Stimulated activated CD4-positive, alpha-beta T cell treated with anti-CD3 and anti-CD28 coated beads, Interleukin-1b, Interleukin-23, amount 100 ng/mL, for 1 hour (primary cell): ENCODE data around the gene SIAH1.
"Not testable (repeated sequence)": the region's sequence is repeated elsewhere in the genome, so short reads cannot be mapped to it uniquely, and the experiment has no call there.

ENCODE experiments used
- DNase-seq, 2 donors: peaks; one replicate each; pipeline ENCODE4 v3.0.0-alpha.2; 2020; ENCODE audit warnings: low read depth in 2 of 2

Gene SIAH1, protein sequence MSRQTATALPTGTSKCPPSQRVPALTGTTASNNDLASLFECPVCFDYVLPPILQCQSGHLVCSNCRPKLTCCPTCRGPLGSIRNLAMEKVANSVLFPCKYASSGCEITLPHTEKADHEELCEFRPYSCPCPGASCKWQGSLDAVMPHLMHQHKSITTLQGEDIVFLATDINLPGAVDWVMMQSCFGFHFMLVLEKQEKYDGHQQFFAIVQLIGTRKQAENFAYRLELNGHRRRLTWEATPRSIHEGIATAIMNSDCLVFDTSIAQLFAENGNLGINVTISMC

GRCh38 chr16:48385253-48386150 lies at the start of gene SIAH1:
TSS of gene SIAH1 (minus strand) at chr16:48385413. CDS start at chr16:48362428, 22,985 bp downstream.
- peak; percentile 70 to 82 for DNase-seq

GRCh38 chr16:48434653-48435317 lies 49.6 kb upstream of the SIAH1 start:
- no peak for DNase-seq

DNA sequence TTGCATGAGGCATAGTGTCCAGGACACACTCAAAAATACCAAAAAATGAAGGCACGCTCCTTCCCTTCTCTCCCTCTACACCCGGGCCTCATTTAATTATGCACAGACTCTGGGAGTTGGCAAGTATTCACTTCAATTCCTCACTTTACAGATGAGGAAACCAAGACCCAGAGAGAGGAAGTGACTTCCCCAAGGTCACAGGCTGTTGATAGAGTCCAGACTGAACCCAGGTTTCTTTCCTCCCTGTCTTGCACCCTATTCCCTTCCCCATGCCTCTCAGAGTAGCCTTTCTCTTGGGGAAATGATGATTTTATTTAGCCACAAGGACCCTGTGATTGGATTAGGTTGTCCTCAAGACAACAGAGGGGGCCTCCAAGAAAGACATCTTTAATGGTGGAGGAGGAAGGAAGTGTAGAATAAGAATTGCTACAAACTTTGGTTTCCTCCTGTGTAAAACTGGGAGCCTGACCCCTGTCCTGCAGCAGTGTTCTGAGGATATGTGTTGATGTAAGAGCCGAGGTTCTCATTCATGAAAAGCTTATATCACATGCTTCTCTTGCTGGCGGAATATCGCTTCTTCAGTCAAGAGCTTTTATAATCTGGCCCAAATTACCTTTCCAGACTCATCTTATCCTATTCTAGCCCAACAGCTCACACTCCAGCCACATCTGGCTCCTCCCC lies 48.8 kb upstream of the SIAH1 start:
- no peak for DNase-seq

GRCh38 chr16:48433116-48433849 lies 48.1 kb upstream of the SIAH1 start:
- no peak for DNase-seq

DNA sequence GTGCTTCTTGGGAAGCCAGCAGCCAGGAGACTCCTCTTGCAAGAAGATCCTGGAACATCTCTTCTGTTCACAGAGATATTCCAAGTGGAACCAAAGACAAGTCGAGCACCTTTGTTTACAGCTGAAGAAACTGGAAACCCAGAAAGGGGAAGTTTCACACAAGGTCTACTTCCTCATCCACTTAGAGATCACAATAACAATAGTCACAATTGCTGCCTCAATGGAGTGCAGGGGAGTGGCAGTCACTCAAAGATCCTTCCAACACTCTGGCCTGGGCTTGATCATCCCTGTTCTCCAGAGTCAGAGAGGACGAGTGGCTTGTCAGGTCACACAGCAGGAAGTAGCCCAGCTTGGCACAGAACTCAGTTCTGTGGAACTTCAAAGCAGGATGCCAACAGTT lies 46.9 kb upstream of the SIAH1 start:
- DNase-seq = no peak

GRCh38 chr16:48430890-48431289 lies 45.7 kb upstream of the SIAH1 start:
- DNase-seq = no peak

DNA sequence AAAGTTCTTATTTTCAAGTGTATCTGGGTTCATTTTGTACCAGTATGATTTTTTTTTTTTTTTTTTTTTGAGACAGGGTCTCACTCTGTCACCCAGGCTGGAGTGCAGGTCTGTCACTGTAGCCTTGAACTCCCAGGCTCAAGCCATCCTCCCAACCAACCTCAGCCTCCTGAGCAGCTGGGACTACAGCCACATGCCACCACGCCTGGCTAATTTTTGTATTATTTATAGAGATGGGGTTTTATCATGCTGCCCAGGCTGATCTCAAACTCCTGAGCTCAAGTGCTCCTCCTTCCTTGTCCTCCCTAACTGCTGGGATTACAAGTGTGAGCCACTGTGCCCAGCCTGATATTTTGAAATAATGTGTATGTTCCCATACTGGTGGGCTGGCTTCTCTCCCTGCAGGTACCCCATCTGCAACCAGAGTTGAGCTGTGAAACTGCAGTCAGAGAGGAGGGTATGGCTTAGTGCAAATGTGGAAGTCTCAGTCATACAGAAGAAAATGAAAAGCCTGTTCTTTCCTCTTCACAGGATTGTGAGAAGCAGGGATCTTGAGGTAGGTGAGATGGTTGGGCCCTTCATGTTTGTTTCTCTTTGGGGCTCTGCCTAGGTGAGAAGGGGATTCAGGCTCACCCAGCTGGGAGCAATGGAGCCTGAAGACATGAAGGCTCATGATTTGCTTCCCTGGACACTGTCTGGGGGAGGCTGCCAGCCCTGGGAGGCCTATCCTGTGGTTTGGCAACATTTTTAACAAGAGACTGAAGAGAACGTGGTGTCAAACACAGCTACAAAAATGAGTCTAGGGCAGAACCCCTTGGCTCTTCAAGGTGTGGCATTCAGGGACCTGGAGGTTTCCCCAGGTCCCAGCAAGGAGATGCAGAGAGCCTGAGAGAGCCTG lies 41.3 kb upstream of the SIAH1 start:
- DNase-seq = no peak

GRCh38 chr16:48422537-48422936 lies 37.3 kb upstream of the SIAH1 start:
- no peak for DNase-seq

DNA sequence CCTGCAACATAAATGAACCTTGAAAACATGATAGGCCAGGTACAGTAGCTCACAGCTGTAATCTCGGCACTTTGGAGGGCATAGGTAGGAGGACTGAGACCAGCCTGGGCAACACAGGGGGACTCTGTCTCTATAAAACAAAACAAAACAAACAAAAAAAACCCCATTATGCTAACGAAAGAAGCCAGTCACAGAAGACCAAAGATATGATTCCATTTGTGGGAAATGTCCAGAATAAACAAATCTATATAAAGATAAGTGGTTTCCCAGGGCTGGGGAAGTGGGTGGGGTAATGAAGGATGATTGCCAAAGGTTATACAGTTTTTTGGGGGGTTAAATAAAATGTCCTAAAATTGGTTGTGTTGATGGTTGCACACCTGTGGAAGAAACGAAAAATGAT lies 36.5 kb upstream of the SIAH1 start:
- DNase-seq = no peak

DNA sequence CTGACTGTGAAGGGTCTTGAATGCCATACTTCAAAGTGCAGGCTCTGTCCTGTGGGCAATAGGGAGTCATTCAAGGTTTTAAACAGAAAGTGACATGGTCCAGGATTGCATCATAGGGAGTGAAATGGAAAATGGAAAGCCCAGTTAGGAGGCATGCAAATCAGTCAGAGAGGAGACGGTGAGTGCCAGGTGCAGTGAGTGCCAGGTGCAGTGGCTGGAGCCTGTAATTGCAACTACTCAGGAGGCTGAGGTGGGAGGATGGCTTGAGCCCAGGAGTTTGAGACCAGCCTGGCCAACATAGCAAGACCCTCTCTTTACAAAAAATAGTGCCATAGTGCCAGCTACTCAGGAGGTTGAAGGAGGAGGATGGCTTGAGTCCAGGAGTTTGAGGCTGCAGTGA lies 35.2 kb upstream of the SIAH1 start:
- no peak for DNase-seq

DNA sequence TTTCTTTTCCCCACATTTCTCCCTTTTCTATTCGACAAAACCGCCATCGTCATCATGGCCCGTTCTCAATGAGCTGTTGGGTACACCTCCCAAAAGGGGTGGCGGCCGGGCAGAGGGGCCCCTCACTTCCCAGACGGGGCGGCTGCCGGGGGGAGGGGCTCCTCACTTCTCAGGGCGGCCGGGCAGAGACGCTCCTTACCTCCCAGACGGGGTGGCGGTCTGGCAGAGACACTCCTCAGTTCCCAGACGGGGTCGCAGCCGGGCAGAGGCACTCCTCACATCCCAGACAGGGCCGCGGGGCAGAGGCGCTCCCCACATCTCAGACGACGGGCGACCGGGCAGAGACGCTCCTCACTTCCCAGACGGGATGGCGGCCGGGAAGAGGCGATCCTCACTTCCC lies 31.4 kb upstream of the SIAH1 start:
- DNase-seq = not testable (repeated sequence)

GRCh38 chr16:48413272-48413671 lies 28.1 kb upstream of the SIAH1 start:
- DNase-seq = no peak

DNA sequence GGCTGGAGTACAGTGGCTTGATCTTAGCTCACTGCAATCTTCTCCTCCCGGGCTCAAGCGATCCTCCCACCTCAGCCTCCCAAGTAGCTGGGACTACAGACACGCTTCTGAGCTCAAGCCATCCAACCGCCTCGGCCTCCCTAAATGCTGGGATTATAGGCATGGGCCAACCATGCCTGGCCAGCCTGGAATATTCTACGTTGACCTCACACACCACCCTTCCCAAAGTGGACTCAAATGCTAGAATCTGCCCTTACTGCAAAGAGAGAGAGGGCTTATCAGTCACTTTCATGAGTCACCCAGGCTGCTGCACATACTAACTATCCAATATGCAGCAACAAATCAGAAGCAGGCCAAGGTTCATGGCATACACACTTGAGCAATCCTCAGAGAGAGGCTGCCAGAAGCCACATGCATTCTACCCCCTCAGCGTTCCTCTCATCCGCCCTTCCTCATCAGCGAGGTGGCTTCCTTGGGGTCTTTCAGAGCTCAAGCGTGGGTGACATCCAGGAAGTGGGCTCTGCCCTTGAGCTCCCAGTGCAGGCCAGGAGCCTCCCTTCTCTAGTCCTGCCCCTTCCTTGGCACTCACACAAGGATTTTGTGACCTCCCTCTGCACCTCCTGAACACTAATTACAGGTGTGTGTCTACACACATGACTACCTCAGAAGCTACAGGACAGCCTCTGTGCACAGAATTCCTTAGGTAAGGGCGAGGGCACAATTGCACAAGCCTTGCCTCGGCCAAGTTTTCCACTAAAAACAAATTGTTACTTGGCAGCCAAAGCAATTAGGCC lies 24.8 kb upstream of the SIAH1 start:
- no peak for DNase-seq

DNA sequence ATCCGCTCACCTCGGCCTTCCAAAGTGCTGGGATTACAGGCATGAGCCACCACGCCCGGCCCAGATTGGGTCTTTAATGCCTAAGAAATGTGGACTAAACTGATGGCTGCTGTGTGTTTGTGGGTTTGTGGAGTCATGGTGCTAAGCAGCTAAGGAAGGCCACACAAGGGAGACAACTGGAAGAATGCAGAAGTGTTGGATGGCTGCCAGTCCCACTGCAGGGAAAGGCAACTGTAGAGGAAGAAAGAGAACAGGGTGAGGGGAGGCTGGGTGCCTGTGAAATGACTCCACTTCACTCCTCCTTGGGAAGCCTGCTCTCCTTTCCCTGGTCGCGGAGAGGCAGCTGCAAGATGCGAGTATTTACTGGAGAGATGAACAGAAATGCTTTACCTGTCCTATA lies 23.5 kb upstream of the SIAH1 start:
- no peak for DNase-seq

GRCh38 chr16:48405907-48406306 lies 20.7 kb upstream of the SIAH1 start:
- DNase-seq = no peak

- DNase-seq = no peak
Measured at GRCh38 chr16:48405153-48405552, 19.9 kb upstream of the SIAH1 start.

DNA sequence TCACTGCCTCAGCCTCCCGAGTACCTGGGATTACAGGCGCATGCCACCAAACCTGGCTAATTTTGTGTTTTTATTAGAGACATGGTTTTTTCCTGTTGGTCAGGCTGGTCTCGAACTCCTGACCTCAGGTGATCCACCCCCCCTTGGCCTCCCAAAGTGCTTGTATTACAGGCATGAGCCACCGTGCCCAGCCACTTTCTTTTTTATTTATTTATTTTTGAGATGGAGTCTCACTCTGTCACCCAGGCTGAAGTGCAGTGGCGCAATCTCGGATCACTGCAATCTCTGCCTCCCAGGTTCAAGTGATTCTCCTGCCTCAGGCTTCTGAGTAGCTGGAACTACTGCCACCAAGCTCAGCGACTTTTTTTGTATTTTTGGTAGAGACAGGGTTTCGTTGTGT lies 17.3 kb upstream of the SIAH1 start:
- not testable (repeated sequence) for DNase-seq

- no peak for DNase-seq
Measured at GRCh38 chr16:48395375-48395774, 10.2 kb upstream of the SIAH1 start.

GRCh38 chr16:48394355-48394703 lies 9.1 kb upstream of the SIAH1 start:
- no peak for DNase-seq
